CD14-positive monocyte (primary cell): ENCODE data around the gene ZNF385B. TPM values are rescaled to one million over a fixed set of nuclear protein-coding genes. Genes with fewer than 3 reads are reported as not detected.

Experiments
- DNase-seq, 3 donors: peaks; one replicate each; pipeline ENCODE4 v3.0.0-alpha.2; 2011 to 2022
- H2AFZ ChIP-seq: 2 replicates; pipeline ENCODE4 v1.6.0; 2012; ENCODE audit warnings: mild to moderate bottlenecking, low read depth, low read length, inconsistent platforms; ENCODE audit not compliant: insufficient read depth, poor library complexity, severe bottlenecking
- H3K27ac ChIP-seq, 2 donors: 1 replicate in 1 of 2; 2 replicates in 1 of 2; pipeline ENCODE4 v1.5.1; 2012 to 2013; ENCODE audit warnings: low read length in 2 of 2, control low read depth in 1 of 2, inconsistent platforms in 1 of 2, low read depth in 1 of 2, mild to moderate bottlenecking in 1 of 2
- H3K27me3 ChIP-seq, 2 donors: one replicate each; pipeline versions ENCODE4 v1.6.0 to v1.6.1; 2011 to 2013; ENCODE audit warnings: low read length in 2 of 2; ENCODE audit not compliant: control insufficient read depth in 2 of 2, insufficient read depth in 2 of 2
- H3K36me3 ChIP-seq, 2 donors: replicated peaks in 1 of 2; 1 replicate in 1 of 2; 2 replicates in 1 of 2; pipeline versions ENCODE4 v1.5.1 to v1.6.1; 2012 to 2013; ENCODE audit warnings: low read length in 2 of 2, control low read depth in 1 of 2, inconsistent platforms in 1 of 2, mild to moderate bottlenecking in 1 of 2; ENCODE audit not compliant: insufficient read depth in 2 of 2, control insufficient read depth in 1 of 2
- H3K4me1 ChIP-seq, 2 donors: 1 replicate in 1 of 2; 2 replicates in 1 of 2; pipeline versions ENCODE4 v1.5.1 to v1.6.1; 2012 to 2013; ENCODE audit warnings: low read length in 2 of 2, control low read depth in 1 of 2, inconsistent platforms in 1 of 2, mild to moderate bottlenecking in 1 of 2, moderate library complexity in 1 of 2; ENCODE audit not compliant: insufficient read depth in 2 of 2, control insufficient read depth in 1 of 2
- H3K4me2 ChIP-seq: replicated peaks from 2 replicates; pipeline ENCODE3; 2012; ENCODE audit warnings: low read length, moderate library complexity, mild to moderate bottlenecking; ENCODE audit not compliant: poor library complexity, severe bottlenecking; ENCODE audit errors: extremely low read depth
- H3K4me3 ChIP-seq, 3 experiments: fragments of 200-600 bp in 1 of 3; sonication (generic) in 1 of 3; replicated peaks in 1 of 3; 1 replicate in 2 of 3; 2 replicates in 1 of 3; pipeline ENCODE4 v1.5.1; 2011 to 2013; ENCODE audit warnings: low read length in 3 of 3, mild to moderate bottlenecking in 3 of 3, control low read depth in 2 of 3, low read depth in 2 of 3, inconsistent platforms in 1 of 3, moderate library complexity in 1 of 3
- H3K79me2 ChIP-seq: 2 replicates; pipeline ENCODE4 v1.6.0; 2012; ENCODE audit warnings: mild to moderate bottlenecking, control low read depth, inconsistent platforms, low read length, moderate library complexity; ENCODE audit not compliant: insufficient read depth
- H3K9ac ChIP-seq: 2 replicates; pipeline ENCODE4 v1.6.0; 2017; ENCODE audit warnings: low read length, mild to moderate bottlenecking; ENCODE audit not compliant: insufficient read depth, poor library complexity, severe bottlenecking
- H3K9me3 ChIP-seq, 2 donors: replicated peaks in 1 of 2; 1 replicate in 1 of 2; 2 replicates in 1 of 2; pipeline versions ENCODE4 v1.5.1 to v1.6.1; 2012 to 2013; ENCODE audit warnings: low read length in 2 of 2, control low read depth in 1 of 2; ENCODE audit not compliant: control insufficient read depth in 1 of 2, insufficient read depth in 1 of 2
- H4K20me1 ChIP-seq: 2 replicates; pipeline ENCODE4 v1.6.0; 2012; ENCODE audit warnings: mild to moderate bottlenecking, low read length, control low read depth, moderate library complexity; ENCODE audit not compliant: insufficient read depth
- H3K27ac Mint-ChIP-seq, 7 donors: one replicate each; pipeline ENCODE4 v1.8.0; 2020; ENCODE audit warnings: mild to moderate bottlenecking in 7 of 7, mixed read lengths in 7 of 7, moderate library complexity in 6 of 7, inconsistent platforms in 2 of 7
- H3K27me3 Mint-ChIP-seq, 3 donors: one replicate each; pipeline ENCODE4 v1.8.0; 2021 to 2022; ENCODE audit warnings: low read depth in 3 of 3, mild to moderate bottlenecking in 3 of 3, mixed read lengths in 3 of 3, moderate library complexity in 3 of 3, inconsistent platforms in 1 of 3
- H3K36me3 Mint-ChIP-seq, 2 donors: one replicate each; pipeline ENCODE4 v1.8.0; 2020; ENCODE audit warnings: mixed read lengths in 2 of 2, inconsistent platforms in 1 of 2, mild to moderate bottlenecking in 1 of 2
- H3K4me1 Mint-ChIP-seq: one replicate; pipeline ENCODE4 v1.8.0; 2020; ENCODE audit warnings: mild to moderate bottlenecking, mixed read lengths
- H3K4me3 Mint-ChIP-seq, 2 donors: one replicate each; pipeline ENCODE4 v1.8.0; 2020; ENCODE audit warnings: mild to moderate bottlenecking in 2 of 2, mixed read lengths in 2 of 2, moderate library complexity in 1 of 2
- H3K9me3 Mint-ChIP-seq, 7 donors: one replicate each; pipeline ENCODE4 v1.8.0; 2020 to 2022; ENCODE audit warnings: mixed read lengths in 7 of 7, mild to moderate bottlenecking in 6 of 7, moderate library complexity in 6 of 7, inconsistent platforms in 2 of 7
- CTCF ChIP-seq: fragments of 200-600 bp; IDR thresholded peaks from one replicate; pipeline ENCODE4 v1.8.0; 2022; ENCODE audit warnings: antibody characterized with exemption, mild to moderate bottlenecking
- WGBS: methylation state at CpG from one replicate; pipeline ENCODE4 v1.1.5; 2013; ENCODE audit warnings: missing lambda C conversion rate; ENCODE audit not compliant: insufficient coverage; 5-methylcytosine and 5-hydroxymethylcytosine counted together
- intact Hi-C, 2 donors: fragments of 100-400 bp; cut with micrococcal nuclease; formaldehyde crosslinking; loops; one replicate each; pipeline versions ENCODE4 v1.15.0 to v1.15.1; 2023
- polyA plus RNA-seq, 3 donors: library from polyadenylated mRNA; depleted of rRNA in 1 of 3; unstranded in 2 of 3; stranded (reverse) in 1 of 3; fragments of 300-500 nt in 2 of 3; fragments of >200 nt in 1 of 3; fragmentation: Illumina TruSeq in 2 of 3; gene quantifications; 1 replicate in 2 of 3; 2 replicates in 1 of 3; pipeline ENCODE4 v1.2.3, GENCODE V29; 2012 to 2021

The ZNF385B gene
- polyA plus RNA-seq, 3 donors, result not detected

GRCh38 chr2:179541586-179541985, 319.8 kb downstream of the ZNF385B start:
- Mint-ChIP-seq H3K4me1 (no peaks in the 10 kb centered on the region), H3K27me3 (peaks cover 0 to 4% (median 0%) of the 10 kb centered on the region in 3 donors), H3K4me3 (no peak overlapping the region), H3K36me3 (no peaks in the 10 kb centered on the region), H3K27ac (no peak overlapping the region), H3K9me3 (peaks cover 1 to 9% (median 3%) of the 10 kb centered on the region in 7 donors)
- Histone ChIP-seq H3K4me1 (no peaks in the 10 kb centered on the region), H3K27ac (no peak overlapping the region), H3K79me2 (no peaks in the 10 kb centered on the region), H3K36me3 (no peaks in the 10 kb centered on the region), H3K4me2 (no peak overlapping the region), H4K20me1 (no peaks in the 10 kb centered on the region), H3K4me3 (no peak overlapping the region), H3K9ac (no peak overlapping the region), H2AFZ (no peak overlapping the region), H3K27me3 (no peaks in the 10 kb centered on the region), H3K9me3 (peaks cover 0 to 3% of the 10 kb centered on the region in 2 donors)
- no peak for TF ChIP-seq CTCF
- intact Hi-C loops, result no loop called here
- DNase-seq, result no peak
- WGBS, result no CpG with 5 or more reads among the region's 4 CpGs

DNA sequence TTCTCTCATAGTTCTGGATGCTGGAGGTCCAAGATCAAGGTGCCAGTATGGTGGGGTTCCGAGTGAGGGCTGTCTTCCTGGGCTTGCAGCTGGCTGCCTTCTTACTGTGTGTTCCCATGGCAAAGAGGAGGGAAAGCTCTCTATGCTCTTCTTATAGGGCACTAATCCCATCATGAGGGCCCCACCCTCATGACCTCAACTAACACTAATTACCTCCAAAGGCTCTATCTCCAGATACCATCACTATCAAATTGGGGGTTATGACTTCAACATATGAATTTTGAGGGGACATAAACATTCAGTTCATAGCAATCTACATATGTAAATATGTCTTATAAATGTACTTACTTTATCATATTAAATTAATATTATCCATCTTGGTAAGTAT, 322.3 kb downstream of the ZNF385B start:
- peaks cover 0 to 9% (median 2%) of the 10 kb centered on the region in 7 donors for H3K9me3 Mint-ChIP-seq
- Histone ChIP-seq H2AFZ (no peak overlapping the region), H3K9me3 (peaks cover 0 to 3% of the 10 kb centered on the region in 2 donors), H3K9ac (no peak overlapping the region), H3K36me3 (no peaks in the 10 kb centered on the region), H3K79me2 (no peaks in the 10 kb centered on the region), H3K4me2 (no peak overlapping the region), H3K27me3 (no peaks in the 10 kb centered on the region), H3K27ac (no peak overlapping the region), H3K4me3 (no peak overlapping the region), H4K20me1 (no peaks in the 10 kb centered on the region), H3K4me1 (no peaks in the 10 kb centered on the region)
- no peak for DNase-seq
- no peak overlapping the region for H3K27ac Mint-ChIP-seq
- no peak for TF ChIP-seq CTCF
- H3K36me3 Mint-ChIP-seq, result no peaks in the 10 kb centered on the region
- peaks cover 0 to 4% (median 0%) of the 10 kb centered on the region in 3 donors for H3K27me3 Mint-ChIP-seq
- no peak overlapping the region for H3K4me3 Mint-ChIP-seq
- intact Hi-C loops, result no loop called here
- H3K4me1 Mint-ChIP-seq, result no peaks in the 10 kb centered on the region
- no CpG with 5 or more reads among the region's 1 CpG for WGBS
